ENCODE data around the gene PPIE. TPM values are rescaled to one million over a fixed set of nuclear protein-coding genes. Genes with fewer than 3 reads are reported as not detected.

Gene PPIE
- total and polyA plus RNA-seq, 2 of the 13 experiments (the other 11 are each of a cell fraction or from before 2014, with no cell fraction given): 15.3 to 26.3 TPM

- TF ChIP-seq TERF1 (CRISPR knock-in tag; IDR thresholded peaks at IDR 0.05) (no peak), ZNF407 (CRISPR knock-in tag; IDR thresholded peaks at IDR 0.05; ENCODE audit: not compliant biosample characterization) (no peak), RBFOX2 (IDR thresholded peaks at IDR 0.05; ENCODE audit: low read depth, low read length) (no peak), PHF21A (CRISPR knock-in tag; IDR thresholded peaks at IDR 0.05) (no peak), ZBTB1 (CRISPR knock-in tag; IDR thresholded peaks at IDR 0.05; ENCODE audit: borderline replicate concordance) (no peak), IKZF1 (IDR thresholded peaks at IDR 0.05) (no peak), MZF1 (CRISPR knock-in tag; IDR thresholded peaks at IDR 0.05; ENCODE audit: borderline replicate concordance) (no peak), ZSCAN30 (CRISPR knock-in tag; IDR thresholded peaks at IDR 0.05) (no peak), ZNF121 (CRISPR knock-in tag; IDR thresholded peaks at IDR 0.05) (no peak)
Observed at GRCh38 chr1:39692152-39693074, 46.3 kb upstream of the PPIE start (continued).
